GM21515 (cell line): ENCODE measurements around the gene PHYHIPL.
"Not testable (repeated sequence)": the region's sequence is repeated elsewhere in the genome, so short reads cannot be mapped to it uniquely, and the experiment has no call there.

Experiments
- ATAC-seq: cut with Tn5 transposase; IDR thresholded peaks from one replicate; pipeline ENCODE4 v1.9.1; 2021; ENCODE audit not compliant: unreplicated experiment

PHYHIPL gene

DNA sequence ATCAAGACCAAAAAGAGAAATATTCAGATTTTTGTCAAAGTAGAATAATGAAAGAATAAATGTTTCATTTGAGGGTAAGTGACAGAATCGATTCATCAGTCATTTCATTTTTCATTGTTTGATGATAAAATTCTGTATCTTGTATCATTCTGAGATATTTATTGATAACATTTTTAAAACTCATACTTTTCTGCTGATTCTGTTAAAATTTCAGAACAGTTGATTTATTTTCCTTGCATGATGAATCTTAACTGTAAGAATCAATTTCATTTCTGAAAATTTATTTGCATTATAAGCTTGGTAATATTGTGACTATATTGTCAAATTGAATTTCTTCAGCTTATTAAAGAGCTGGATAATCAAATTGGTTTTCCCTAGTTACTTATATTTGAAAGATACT is 13.9 kb downstream of the PHYHIPL start:
- no peak for ATAC-seq

DNA sequence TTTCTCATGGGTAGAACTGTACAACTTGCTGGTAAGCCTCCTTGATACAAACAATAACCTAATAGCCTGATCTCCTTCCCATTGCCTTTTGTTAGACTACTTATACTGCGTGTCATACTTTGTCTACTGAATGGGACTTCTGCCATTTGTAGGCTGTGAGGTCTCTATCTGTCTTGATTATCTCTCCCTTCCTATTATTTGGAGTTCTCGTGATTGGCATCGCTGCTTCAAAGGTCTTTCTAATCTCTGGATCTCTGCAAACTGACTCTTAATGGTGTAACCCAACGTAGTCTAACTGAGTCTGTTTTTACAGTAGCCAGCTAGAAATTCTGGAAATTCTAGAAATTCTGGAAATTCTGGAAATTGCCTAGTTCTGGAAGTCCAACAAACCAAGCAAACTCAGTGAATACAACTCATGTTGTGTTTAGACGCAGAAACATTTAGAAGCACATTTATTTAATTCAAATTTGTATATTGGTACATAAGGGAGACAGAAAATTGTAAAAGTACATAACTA is 29.8 kb downstream of the PHYHIPL start:
- ATAC-seq, result no peak

DNA sequence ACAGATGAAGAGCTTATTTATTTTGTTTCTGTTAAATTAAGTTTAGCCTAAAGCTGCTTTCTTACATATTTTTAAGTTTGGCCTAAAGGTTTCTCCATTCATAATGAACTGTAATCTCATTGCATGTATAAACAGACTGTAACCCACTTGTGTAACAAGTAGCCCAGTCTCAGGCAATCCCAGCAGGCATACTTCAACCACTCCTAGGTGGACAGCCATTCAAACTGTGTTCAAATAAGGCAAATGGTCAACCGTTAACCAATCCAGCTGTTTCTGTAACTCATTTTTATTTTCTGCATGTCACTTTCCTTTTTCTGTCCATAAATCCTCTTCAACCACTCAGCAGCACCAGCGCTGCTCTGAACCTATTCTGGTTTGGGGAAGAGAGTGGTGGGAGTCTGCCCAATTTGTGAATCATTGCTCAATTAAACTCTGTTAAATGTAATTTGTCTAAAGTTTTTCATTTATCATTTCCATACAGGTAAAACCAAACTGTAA is 35.9 kb downstream of the PHYHIPL start:
- no peak for ATAC-seq

DNA sequence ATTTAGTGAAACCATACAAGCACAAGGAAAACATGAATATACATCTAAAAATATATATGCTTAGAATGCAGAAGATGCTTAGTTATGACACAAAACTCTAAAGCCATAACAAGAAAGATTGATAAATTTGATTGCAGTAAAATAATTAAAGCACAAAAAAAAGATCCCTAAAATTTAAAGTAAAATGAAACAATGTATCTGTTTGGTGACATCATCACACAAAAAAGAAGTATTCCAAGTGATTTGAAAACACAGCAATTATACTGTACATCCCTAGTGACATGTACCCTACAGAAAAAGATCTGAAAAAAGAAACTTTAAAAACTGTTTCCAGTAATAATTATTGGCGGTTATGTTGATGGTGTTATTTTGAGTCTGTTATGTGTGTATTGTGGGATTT is 37.7 kb downstream of the PHYHIPL start:
- no peak for ATAC-seq

DNA sequence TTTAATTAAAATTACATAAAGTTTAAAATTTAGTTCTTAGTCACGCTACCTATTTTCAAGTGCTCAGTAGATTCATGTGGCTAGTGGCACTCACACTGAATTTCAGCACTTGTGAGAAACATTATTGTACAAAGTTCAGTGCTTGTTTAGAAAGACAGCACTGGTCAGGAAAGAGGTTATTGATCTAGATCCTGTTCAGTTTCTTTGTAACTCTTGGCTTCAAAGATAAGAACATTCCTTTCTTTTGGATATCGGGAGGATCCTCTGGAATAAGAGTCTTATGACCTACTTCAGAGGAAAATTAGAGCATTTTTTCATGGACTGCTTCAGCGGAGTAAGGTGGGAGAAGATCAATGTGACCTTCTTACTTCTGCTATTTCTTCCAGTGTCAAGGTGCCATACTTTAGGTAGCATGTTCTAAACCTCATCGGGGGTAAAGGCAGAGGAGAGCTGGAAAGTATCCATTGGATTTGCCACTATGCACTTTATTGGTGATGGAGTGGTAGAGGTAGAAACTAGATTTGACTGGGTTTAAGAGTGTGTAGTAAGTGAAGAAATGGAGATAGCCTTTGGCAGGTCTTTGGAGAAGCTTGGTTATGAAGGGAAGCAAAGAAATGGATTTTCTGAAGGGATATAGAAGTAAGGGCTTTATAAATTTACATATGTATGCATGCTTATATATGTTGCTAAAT is 39.9 kb downstream of the PHYHIPL start:
- no peak for ATAC-seq

DNA sequence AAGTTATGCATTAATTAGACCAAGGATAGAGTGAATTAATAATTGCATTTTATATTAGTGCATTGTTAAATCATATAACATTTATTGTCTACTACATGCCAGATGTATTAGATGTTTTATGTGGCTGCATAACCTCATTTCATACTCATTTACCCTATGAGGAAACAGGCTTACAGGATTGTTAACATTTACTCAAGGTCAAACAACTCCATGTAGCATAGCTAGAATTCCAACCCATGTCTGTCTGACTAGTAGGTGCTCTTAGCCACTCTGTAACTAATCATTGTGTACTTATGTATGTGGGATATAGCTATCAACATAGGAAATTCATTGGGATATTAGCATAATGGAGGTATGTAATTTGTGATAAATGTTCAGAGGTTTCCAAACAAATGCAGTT is 46.3 kb downstream of the PHYHIPL start:
- no peak for ATAC-seq

DNA sequence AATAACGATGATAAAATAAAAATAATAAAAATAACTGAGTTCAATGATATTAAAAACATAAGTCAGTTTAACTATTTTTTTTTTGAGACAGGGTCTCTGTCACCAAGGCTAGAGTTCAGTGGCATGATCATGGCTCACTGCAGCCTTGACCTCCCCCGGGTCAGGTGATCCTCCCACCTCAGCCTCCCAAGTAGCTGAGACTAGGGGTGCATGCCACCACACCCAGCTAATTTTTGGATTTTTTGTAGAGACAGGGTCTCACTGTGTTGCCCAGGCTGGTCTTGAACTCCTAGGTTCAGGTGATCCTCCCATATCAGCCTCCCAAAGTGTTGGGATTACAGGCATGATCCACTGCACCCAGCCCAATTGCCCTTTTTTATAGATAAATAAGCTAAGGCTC is 47.2 kb downstream of the PHYHIPL start:
- ATAC-seq, result not testable (repeated sequence)

DNA sequence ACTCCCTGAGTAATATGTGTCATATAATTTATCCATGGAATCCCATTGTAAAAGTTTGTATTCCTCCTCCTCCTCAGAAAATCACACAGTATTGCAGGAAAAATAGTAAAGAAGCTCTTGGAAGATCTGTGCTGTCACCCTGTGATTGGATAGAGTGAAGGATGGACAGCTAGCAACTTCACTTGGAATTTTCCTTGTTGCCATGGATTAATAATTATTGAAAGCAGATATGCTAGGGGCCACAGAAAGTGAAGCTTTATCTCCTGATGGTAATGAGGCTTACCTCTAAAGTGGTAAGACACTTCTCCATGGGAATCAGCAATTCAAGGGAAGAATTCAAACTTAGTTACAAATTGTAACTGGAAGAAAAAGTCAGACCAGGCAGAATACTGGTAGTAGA is 48.8 kb downstream of the PHYHIPL start:
- ATAC-seq, result no peak

DNA sequence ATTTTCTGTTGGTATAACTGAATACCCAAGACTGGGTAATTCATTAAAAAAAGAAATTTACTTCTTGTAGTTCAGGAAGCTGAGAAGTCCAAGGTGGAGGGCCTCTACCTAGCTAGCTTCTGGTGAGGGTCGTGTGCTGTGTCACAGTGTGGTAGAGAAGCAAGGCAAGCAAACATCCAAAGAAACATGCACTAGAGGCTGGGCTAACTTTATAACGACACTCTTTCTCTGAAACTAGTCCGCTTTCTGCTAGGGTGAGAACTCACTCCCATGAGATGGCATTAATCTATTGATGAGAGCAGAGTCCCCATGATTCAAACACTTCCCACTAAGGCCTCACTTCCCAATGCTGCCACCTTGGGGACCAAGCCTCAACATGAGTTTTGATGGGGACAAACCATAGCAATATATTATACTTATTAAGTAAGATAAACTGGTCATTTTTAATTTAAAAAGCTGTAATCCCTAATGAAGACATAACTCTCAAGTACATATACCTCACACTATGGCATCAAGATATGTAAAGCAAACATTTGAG is 50.8 kb downstream of the PHYHIPL start:
- no peak for ATAC-seq

DNA sequence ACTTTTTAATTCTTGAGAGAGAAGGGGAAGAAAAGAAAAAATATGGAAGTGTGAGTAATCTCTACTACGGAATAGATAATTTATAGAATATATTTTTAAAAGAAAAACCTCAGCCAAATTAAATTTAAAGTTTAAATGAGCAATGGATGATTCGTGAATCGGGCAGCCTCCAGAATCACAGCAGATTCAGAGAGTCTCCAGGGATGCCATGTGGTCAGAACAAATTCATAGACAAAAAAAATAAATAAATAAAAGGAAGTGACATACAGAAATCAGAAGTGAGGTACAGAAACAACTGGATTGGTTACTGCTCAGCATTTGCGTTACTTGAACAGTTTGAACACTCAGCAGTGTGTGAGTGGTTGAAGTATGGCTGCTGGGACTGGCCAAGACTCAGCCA is 53.0 kb downstream of the PHYHIPL start:
- ATAC-seq, result no peak

DNA sequence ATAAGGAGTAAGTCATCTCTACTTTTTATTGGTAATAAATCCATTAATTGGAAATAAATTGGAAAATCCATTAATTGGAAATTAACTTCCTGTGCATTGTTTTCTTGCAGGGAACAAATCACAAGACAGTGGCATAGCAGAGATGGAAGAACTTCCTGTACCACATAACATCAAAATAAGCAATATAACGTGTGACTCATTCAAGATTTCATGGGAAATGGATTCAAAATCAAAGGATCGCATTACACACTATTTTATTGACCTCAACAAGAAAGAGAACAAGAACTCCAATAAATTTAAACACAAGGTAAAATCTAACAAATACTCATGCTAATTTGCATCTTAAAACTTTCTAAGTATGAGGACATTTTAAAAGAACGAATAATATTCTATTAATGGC is 57.8 kb downstream of the PHYHIPL start:
- no peak for ATAC-seq

DNA sequence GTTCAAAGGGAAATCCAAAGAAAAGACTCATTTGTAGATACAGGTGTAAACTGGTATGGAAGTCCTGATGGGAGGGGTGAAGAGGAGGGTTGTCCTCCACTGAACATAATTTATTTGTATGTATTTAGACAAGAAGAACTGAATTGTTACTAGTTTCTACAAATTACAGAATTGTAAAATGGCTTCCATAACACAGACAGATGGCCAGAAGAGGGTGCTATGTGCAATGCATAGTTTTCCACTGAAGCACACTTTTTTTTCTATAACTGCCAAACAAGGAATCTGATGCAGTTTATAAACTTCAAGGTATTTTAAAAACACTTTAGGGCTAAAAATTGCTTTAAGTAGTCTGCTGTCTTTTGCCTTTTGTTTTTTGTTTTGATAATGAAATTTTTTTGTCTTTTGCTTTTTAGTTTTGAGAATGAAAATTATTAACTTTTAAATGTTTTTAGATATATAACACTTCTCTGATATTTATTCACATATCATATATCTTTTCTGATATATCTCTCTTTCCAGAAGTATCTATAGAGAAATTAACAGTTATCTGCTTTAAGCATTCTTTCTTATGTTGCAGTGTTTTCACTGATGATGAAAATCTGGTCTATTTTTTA is 58.5 kb downstream of the PHYHIPL start:
- no peak for ATAC-seq

DNA sequence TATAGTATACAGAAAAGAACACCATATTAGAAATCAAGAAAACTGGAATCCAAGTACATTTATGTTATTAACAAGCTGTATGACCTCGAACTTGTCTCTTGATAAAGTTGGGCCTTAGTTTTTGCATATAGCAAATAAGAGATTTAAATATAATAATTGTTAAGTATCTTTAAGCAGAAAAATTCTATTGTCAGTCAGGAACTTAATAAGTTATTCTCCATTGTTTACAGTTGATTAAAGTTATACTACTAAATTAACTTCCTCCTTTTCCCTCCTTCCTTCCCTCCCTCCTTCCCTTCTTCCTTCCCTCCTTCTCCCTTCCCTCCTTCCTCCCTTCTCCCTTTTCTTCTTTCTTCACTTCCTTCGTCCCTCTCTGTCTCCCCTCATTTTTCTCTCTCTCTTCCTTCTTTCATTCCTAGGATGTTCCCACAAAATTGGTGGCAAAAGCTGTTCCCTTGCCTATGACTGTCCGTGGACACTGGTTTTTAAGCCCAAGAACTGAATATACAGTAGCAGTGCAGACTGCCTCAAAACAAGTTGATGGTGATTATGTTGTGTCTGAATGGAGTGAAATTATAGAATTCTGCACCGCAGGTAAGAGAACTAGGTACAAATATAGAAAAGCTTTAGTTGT is 59.7 kb downstream of the PHYHIPL start:
- no peak for ATAC-seq

DNA sequence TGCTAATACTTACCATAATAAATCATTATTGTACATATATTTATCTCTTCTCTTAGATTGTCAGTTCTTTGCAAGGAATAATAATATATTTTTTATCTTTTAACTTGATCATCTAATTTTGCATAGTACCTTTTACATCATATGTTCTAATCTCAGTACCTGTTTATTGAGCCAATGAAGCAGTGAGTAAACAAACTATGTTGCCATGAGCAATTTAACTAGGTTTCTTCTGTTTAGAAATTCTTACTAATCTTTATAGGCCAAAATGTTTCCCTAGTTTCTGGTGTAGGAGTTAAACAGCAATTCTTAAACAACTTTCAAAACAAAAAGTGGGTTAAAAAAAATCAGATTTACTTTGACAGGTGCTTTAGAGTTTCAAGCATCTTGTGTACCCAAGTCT is 61.3 kb downstream of the PHYHIPL start:
- no peak for ATAC-seq

DNA sequence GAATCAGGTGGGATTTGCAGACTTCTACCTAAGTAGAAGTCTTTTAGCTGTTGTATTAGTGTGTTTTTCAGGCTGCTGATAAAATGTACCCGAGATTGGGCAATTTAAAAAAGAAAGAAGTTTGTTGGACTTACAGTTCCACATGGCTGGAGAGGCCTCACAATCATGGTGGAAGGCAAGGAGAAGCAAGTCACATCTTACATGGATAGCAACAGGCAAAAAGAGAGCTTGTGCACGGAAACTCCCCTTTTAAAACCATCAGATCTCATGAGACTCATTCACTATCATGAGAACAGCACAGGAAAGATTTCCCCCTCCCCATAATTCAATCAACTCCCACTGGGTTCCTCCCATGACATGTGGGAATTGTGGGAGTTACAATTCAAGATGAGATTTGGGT is 62.7 kb downstream of the PHYHIPL start:
- ATAC-seq, result not testable (repeated sequence)

DNA sequence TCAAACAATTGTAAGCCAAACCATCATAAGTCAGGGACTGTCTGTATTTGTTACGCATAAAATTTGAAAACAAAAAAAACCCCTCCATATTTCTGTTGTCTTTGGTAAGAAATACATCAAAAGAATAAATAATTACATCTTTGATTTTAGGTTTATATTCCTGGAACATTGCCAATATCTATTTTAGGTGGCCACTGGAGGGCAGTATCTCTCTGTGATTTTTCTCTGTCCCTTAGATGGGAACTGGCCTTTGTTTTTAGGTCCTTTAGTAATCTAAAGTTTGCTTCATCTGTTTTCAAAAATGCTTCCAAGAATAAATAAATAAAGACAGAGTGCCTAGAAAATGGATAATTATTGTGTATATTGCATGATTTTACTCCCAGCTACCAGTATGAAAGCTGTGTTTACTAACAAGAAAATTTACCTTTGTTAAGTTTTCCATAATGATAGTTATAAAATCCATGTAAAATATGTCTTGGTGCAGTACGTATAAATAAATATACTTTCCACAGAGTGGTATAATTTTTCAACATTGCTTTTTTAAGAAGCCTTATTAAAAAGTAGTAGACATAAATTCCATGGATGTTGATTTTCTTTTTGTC is 64.2 kb downstream of the PHYHIPL start:
- ATAC-seq, result no peak

DNA sequence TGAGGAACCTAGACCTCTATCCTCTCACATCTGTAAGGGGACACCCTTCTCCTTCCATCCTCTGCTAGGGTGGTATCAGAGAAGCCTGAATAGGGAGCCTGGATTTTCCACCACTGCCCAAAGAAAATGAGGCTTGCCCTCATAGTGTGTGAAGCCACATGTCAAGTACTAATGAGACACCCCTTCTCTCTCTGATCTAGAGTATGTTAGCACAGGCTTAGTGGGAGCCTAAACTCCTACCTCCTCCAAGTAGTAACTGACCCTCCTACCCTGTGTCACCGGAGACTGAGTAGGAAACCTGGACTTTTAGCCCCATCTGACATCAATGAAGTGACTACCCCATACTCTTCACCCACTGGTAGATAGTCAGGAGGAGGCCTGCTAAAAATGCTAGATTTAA is 65.6 kb downstream of the PHYHIPL start:
- no peak for ATAC-seq

DNA sequence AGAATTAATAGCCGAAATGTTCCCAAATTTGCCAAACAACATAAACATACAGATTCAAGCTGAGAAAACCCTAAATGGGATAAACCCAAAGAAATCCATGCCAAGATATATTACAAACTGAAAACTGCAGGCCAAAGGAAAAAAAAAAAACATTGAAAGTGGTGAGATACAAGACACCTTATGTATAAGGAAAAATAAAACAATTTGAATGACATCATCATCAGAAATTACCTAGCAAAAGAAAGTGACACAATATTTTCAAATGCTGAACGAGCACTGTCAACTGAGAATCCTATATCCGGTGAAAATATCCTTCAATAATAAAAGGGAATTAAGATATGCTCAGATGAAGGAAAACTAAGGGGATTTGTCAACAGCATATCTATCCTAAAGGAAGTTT is 66.5 kb downstream of the PHYHIPL start:
- no peak for ATAC-seq

DNA sequence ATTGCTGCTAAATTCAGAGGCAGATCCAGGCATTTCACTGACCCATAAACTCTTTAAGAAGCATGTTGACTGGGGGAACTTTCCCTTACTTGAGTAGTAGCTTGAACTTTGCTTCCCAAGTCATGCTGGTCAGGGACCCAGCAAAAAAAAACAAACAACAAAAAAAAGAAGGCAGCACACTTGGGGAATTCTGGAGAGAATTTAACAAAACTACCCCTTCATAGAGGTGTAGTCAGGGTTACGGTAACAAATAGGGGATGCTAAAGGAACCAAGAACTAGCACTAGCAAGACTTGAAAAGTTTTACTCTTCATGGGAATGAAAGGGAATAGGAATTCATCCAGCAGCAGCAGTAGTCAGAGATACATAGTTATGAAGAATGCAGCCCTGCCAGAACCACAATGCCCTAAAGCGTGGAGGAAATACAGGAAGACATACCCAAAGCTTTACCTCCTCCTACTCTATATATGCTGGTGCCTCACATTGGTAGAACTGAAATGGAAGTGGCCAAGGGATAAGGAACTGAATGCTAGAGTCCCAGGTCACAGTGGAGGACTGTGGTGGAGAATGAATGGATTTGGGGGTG is 67.3 kb downstream of the PHYHIPL start:
- ATAC-seq, result no peak

DNA sequence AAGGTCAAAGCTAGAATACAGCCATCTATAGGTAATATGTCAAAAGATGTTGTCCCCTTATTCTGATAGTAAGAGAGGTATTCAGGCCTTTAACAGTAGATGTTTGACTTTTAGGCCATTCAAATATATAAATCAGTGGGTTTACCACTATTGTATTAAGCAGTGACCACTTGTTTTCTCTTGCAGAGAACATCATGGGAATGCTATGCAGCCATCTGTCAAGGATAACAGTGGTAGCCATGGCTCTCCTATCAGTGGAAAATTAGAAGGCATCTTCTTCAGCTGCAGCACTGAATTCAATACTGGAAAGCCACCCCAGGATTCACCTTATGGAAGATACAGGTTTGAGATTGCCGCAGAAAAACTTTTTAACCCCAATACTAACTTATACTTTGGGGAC is 68.4 kb downstream of the PHYHIPL start:
- ATAC-seq, result no peak

DNA sequence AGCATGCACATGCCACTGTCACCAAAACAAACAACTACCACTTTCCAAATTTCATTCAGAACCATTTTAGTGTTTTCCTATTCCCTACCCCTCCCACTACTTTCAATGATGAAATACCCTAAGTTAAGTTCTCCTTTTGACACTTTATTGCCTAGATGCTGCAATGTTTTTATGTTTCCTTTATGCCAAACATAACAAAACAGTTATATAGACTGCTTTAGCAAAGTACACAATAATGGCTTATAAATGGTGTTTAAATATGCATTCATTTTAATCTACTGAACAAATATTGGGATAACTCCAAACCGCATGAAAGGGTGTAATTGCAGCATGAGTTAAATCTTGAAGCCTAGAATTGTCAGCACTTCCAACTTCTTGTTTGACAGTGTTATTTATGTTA is 69.2 kb downstream of the PHYHIPL start:
- ATAC-seq, result no peak
